ENCODE measurements around the gene TPRG1. TPM values are rescaled to one million over a fixed set of nuclear protein-coding genes. Genes with fewer than 3 reads are reported as not detected.

The TPRG1 gene
- total and polyA plus RNA-seq, 2 donors (not counting 1 experiment from before 2014, with no cell fraction given), result 0.47 to 0.99 TPM

GRCh38 chr3:189278221-189278620 lies 106.5 kb downstream of the TPRG1 start:
- H2AFZ ChIP-seq (ENCODE audit: low read length), result no peak overlapping the region
- TF ChIP-seq CTCF (conservative IDR thresholded peaks at IDR 0.05 in 1 of 2, IDR thresholded peaks at IDR 0.05 in 1 of 2; ENCODE audit: low read depth in 1 of 2, low read length in 2 of 2) (no peak), EZH2 (IDR thresholded peaks at IDR 0.05; ENCODE audit: low read length, missing control alignments) (no peak)
- no peak overlapping the region for H3K4me3 ChIP-seq (replicated peaks in 1 of 4; ENCODE audit: control extremely low read depth in 1 of 4, insufficient read depth in 1 of 4, low read depth in 3 of 4, low read length in 4 of 4)
- no peak for DNase-seq (ENCODE audit: low read depth in 2 of 2)
- H3K79me2 ChIP-seq (ENCODE audit: control insufficient read depth, insufficient read depth, low read length), result no peaks in the 10 kb centered on the region
- no peaks in the 10 kb centered on the region for H4K20me1 ChIP-seq (ENCODE audit: control insufficient read depth, extremely low read depth, insufficient read depth, low read length)
- H3K9ac ChIP-seq (ENCODE audit: insufficient read depth, low read length), result no peak overlapping the region
- no peak overlapping the region for H3K4me2 ChIP-seq (ENCODE audit: extremely low read depth, insufficient read depth, low read length)
- H3K27ac ChIP-seq (ENCODE audit: insufficient read depth, low read length), result no peak overlapping the region
- H3K4me1 ChIP-seq (ENCODE audit: control insufficient read depth, extremely low read depth, insufficient read depth, low read length), result no peaks in the 10 kb centered on the region
- no peaks in the 10 kb centered on the region for H3K36me3 ChIP-seq (ENCODE audit: control insufficient read depth, insufficient read depth, low read length)
- H3K9me3 ChIP-seq (ENCODE audit: control insufficient read depth, insufficient read depth, low read depth, low read length), result no peaks in the 10 kb centered on the region
- no peaks in the 10 kb centered on the region for H3K27me3 ChIP-seq (ENCODE audit: control insufficient read depth, insufficient read depth, low read length)

- no peaks in the 10 kb centered on the region for H3K9me3 ChIP-seq (ENCODE audit: control insufficient read depth, insufficient read depth, low read depth, low read length)
- H3K4me2 ChIP-seq (ENCODE audit: extremely low read depth, insufficient read depth, low read length), result no peak overlapping the region
- H3K4me1 ChIP-seq (ENCODE audit: control insufficient read depth, extremely low read depth, insufficient read depth, low read length), result no peaks in the 10 kb centered on the region
- no peaks in the 10 kb centered on the region for H4K20me1 ChIP-seq (ENCODE audit: control insufficient read depth, extremely low read depth, insufficient read depth, low read length)
- H3K9ac ChIP-seq (ENCODE audit: insufficient read depth, low read length), result no peak overlapping the region
- no peaks in the 10 kb centered on the region for H3K79me2 ChIP-seq (ENCODE audit: control insufficient read depth, insufficient read depth, low read length)
- H3K36me3 ChIP-seq (ENCODE audit: control insufficient read depth, insufficient read depth, low read length), result no peaks in the 10 kb centered on the region
- no peak overlapping the region for H2AFZ ChIP-seq (ENCODE audit: low read length)
- TF ChIP-seq EZH2 (IDR thresholded peaks at IDR 0.05; ENCODE audit: low read length, missing control alignments) (no peak), CTCF (conservative IDR thresholded peaks at IDR 0.05 in 1 of 2, IDR thresholded peaks at IDR 0.05 in 1 of 2; ENCODE audit: low read depth in 1 of 2, low read length in 2 of 2) (no peak)
- no peak for DNase-seq (ENCODE audit: low read depth in 2 of 2)
- H3K27ac ChIP-seq (ENCODE audit: insufficient read depth, low read length), result no peak overlapping the region
- H3K27me3 ChIP-seq (ENCODE audit: control insufficient read depth, insufficient read depth, low read length), result no peaks in the 10 kb centered on the region
- no peak overlapping the region for H3K4me3 ChIP-seq (replicated peaks in 1 of 4; ENCODE audit: control extremely low read depth in 1 of 4, insufficient read depth in 1 of 4, low read depth in 3 of 4, low read length in 4 of 4)
Observed at GRCh38 chr3:189282189-189282588, 110.4 kb downstream of the TPRG1 start.

- no peaks in the 10 kb centered on the region for H3K27me3 ChIP-seq (ENCODE audit: control insufficient read depth, insufficient read depth, low read length)
- no peak overlapping the region for H3K4me3 ChIP-seq (replicated peaks in 1 of 4; ENCODE audit: control extremely low read depth in 1 of 4, insufficient read depth in 1 of 4, low read depth in 3 of 4, low read length in 4 of 4)
- no peaks in the 10 kb centered on the region for H3K4me1 ChIP-seq (ENCODE audit: control insufficient read depth, extremely low read depth, insufficient read depth, low read length)
- H3K9ac ChIP-seq (ENCODE audit: insufficient read depth, low read length), result no peak overlapping the region
- H3K9me3 ChIP-seq (ENCODE audit: control insufficient read depth, insufficient read depth, low read depth, low read length), result no peaks in the 10 kb centered on the region
- no peaks in the 10 kb centered on the region for H3K36me3 ChIP-seq (ENCODE audit: control insufficient read depth, insufficient read depth, low read length)
- peak in 1 of 2 donors; percentile 39 for DNase-seq (ENCODE audit: low read depth in 2 of 2)
- no peak overlapping the region for H3K4me2 ChIP-seq (ENCODE audit: extremely low read depth, insufficient read depth, low read length)
- no peak overlapping the region for H2AFZ ChIP-seq (ENCODE audit: low read length)
- no peaks in the 10 kb centered on the region for H3K79me2 ChIP-seq (ENCODE audit: control insufficient read depth, insufficient read depth, low read length)
- H4K20me1 ChIP-seq (ENCODE audit: control insufficient read depth, extremely low read depth, insufficient read depth, low read length), result no peaks in the 10 kb centered on the region
- H3K27ac ChIP-seq (ENCODE audit: insufficient read depth, low read length), result no peak overlapping the region
- TF ChIP-seq CTCF (conservative IDR thresholded peaks at IDR 0.05 in 1 of 2, IDR thresholded peaks at IDR 0.05 in 1 of 2; ENCODE audit: low read depth in 1 of 2, low read length in 2 of 2) (no peak), EZH2 (IDR thresholded peaks at IDR 0.05; ENCODE audit: low read length, missing control alignments) (no peak)
Observed at GRCh38 chr3:189282741-189283140, 111.0 kb downstream of the TPRG1 start.

Data from fibroblast of lung (primary cell).